ENCODE data around the gene NLE1. TPM values are rescaled to one million over a fixed set of nuclear protein-coding genes. Genes with fewer than 3 reads are reported as not detected.
"Not testable (repeated sequence)": the region's sequence is repeated elsewhere in the genome, so short reads cannot be mapped to it uniquely, and the experiment has no call there.

NLE1 gene
- polyA plus RNA-seq (ENCODE audit: insufficient read length): 15.3 TPM

- DNase-seq (ENCODE audit: low read depth): peak; percentile 26
These were observed at the start of gene NLE1 for GRCh38 chr17:35141681-35142466. TSS of gene NLE1 (minus strand) at chr17:35142303. CDS start at chr17:35142275, 28 bp downstream.

GRCh38 chr17:35191001-35191695 lies 49.0 kb upstream of the NLE1 start:
- DNase-seq (ENCODE audit: low read depth): no peak

- no peak for DNase-seq (ENCODE audit: low read depth)
These were observed 47.2 kb upstream of the NLE1 start for GRCh38 chr17:35189291-35189690.

GRCh38 chr17:35188111-35188510 lies 46.0 kb upstream of the NLE1 start:
- no peak for DNase-seq (ENCODE audit: low read depth)

- DNase-seq (ENCODE audit: low read depth): no peak
These were observed 45.4 kb upstream of the NLE1 start for GRCh38 chr17:35187481-35187880.

- no peak for DNase-seq (ENCODE audit: low read depth)
These were observed 43.7 kb upstream of the NLE1 start for GRCh38 chr17:35185849-35186248.

- no peak for DNase-seq (ENCODE audit: low read depth)
These were observed 42.2 kb upstream of the NLE1 start for GRCh38 chr17:35184274-35184673.

GRCh38 chr17:35183332-35183731 lies 41.2 kb upstream of the NLE1 start:
- DNase-seq (ENCODE audit: low read depth): no peak

- DNase-seq (ENCODE audit: low read depth): not testable (repeated sequence)
These were observed 37.3 kb upstream of the NLE1 start for GRCh38 chr17:35179379-35179778.

- no peak for DNase-seq (ENCODE audit: low read depth)
These were observed 34.8 kb upstream of the NLE1 start for GRCh38 chr17:35176897-35177296.

GRCh38 chr17:35175638-35176415 lies 33.7 kb upstream of the NLE1 start:
- DNase-seq (ENCODE audit: low read depth): no peak

GRCh38 chr17:35174835-35175334 lies 32.8 kb upstream of the NLE1 start:
- no peak for DNase-seq (ENCODE audit: low read depth)

- not testable (repeated sequence) for DNase-seq (ENCODE audit: low read depth)
These were observed 30.2 kb upstream of the NLE1 start for GRCh38 chr17:35172321-35172720.

- DNase-seq (ENCODE audit: low read depth): no peak
These were observed 29.7 kb upstream of the NLE1 start for GRCh38 chr17:35171834-35172233.

GRCh38 chr17:35170968-35171771 lies 29.1 kb upstream of the NLE1 start:
- DNase-seq (ENCODE audit: low read depth): no peak

- DNase-seq (ENCODE audit: low read depth): no peak
These were observed 27.8 kb upstream of the NLE1 start for GRCh38 chr17:35169835-35170363.

GRCh38 chr17:35167666-35168065 lies 25.6 kb upstream of the NLE1 start:
- no peak for DNase-seq (ENCODE audit: low read depth)

GRCh38 chr17:35167046-35167445 lies 24.9 kb upstream of the NLE1 start:
- no peak for DNase-seq (ENCODE audit: low read depth)

GRCh38 chr17:35166526-35166925 lies 24.4 kb upstream of the NLE1 start:
- no peak for DNase-seq (ENCODE audit: low read depth)

GRCh38 chr17:35164716-35165115 lies 22.6 kb upstream of the NLE1 start:
- no peak for DNase-seq (ENCODE audit: low read depth)

- DNase-seq (ENCODE audit: low read depth): no peak
These were observed 21.8 kb upstream of the NLE1 start for GRCh38 chr17:35163886-35164285.

Measured in forelimb muscle (tissue), 1 donor.